HepG2 (cell line): ENCODE measurements around the gene TLE2. TPM values are rescaled to one million over a fixed set of nuclear protein-coding genes. Genes with fewer than 3 reads are reported as not detected.

Experiments
- ZBTB40 ChIP-seq, 2 experiments: fragments of 450-650 bp in 1 of 2; sonication (generic) in 1 of 2; formaldehyde crosslinking in 1 of 2; IDR thresholded peaks; 2 replicates each; pipeline versions ENCODE4 v1.6.1 to v1.8.0; 2016 to 2022; ENCODE audit warnings: antibody characterized with exemption in 1 of 2, mild to moderate bottlenecking in 1 of 2, missing genetic modification reagents in 1 of 2
- polyA plus RNA-seq, 8 experiments: library from polyadenylated mRNA; depleted of rRNA in 3 of 8; stranded (reverse) in 7 of 8; unstranded in 1 of 8; fragments of >200 nt; fragmentation: Illumina TruSeq in 4 of 8; extraction: Trizol in 4 of 8; gene quantifications; 2 replicates each; pipeline versions ENCODE4 v1.2.1 to v1.2.3, GENCODE V29; 2011 to 2016; ENCODE audit warnings: low read depth in 4 of 8, missing spikeins in 1 of 8, mixed read lengths in 1 of 8; ENCODE audit not compliant: insufficient read depth in 1 of 8
- total RNA-seq, 5 experiments: library from RNA; depleted of rRNA; stranded (reverse); fragments of >200 nt; fragmentation: Illumina TruSeq; extraction: Trizol; gene quantifications; 2 replicates each; pipeline ENCODE4 v1.2.3, GENCODE V29; 2016; ENCODE audit warnings: low read depth in 1 of 5

The TLE2 gene
- total and polyA plus RNA-seq, 2 of the 13 experiments (the other 11 are each of a cell fraction or from before 2014, with no cell fraction given), result 0.07 to 0.81 TPM

GRCh38 chr19:2977746-2978138 is 51.3 kb downstream of the TLE2 start (continued):
- TF ChIP-seq ZBTB40 (IDR thresholded peaks at IDR 0.05), result no peak
- 0 out of 2 replicates have a peak, but pooled peaks have one; percentile 5 for TF ChIP-seq ZBTB40 (CRISPR knock-in tag; IDR thresholded peaks at IDR 0.05)
- TF ChIP-seq, all 625 proteins: peak for 14
